Left colon (tissue), 2 donors: Measurements from ENCODE around the gene WDR75. TPM values are rescaled to one million over a fixed set of nuclear protein-coding genes. Genes with fewer than 3 reads are reported as not detected.
A peak's percentile ranks its signal among the peaks of the same experiment; 100 is the strongest.

ENCODE experiments used
- ATAC-seq: fragments of 200-7000 bp; cut with Tn5 transposase; one replicate; pipeline ENCODE4 v1.9.1; 2020; ENCODE audit warnings: mild to moderate bottlenecking, moderate library complexity
- DNase-seq, 2 donors: peaks; one replicate each; pipeline ENCODE4 v3.0.0-alpha.2; 2020
- intact Hi-C, 2 donors: fragments of 100-400 bp; cut with DNase I in 1 of 2; cut with micrococcal nuclease in 1 of 2; formaldehyde crosslinking; loops; one replicate each; pipeline versions ENCODE4 v1.11.2 to v1.14.0; 2022; cut with DNase I, micrococcal nuclease
- total RNA-seq, 2 donors: library from RNA; stranded (reverse); fragmentation: NEBNext Ultra II Directional; extraction: Animal tissue kit (Norgen Biotek cat#: 25700); gene quantifications; one replicate each; pipeline ENCODE4 v1.2.1, GENCODE V29; 2021
- donor health status: DM: no; HTN: no; CAD: no.
- donor health status: DM: yes; HTN: yes; CAD: no.

WDR75 gene
- total RNA-seq, 2 donors from 2014 or later = 18.0 to 19.7 TPM

- peak; percentile 58 for ATAC-seq
- intact Hi-C loops = no loop called here
Measured at GRCh38 chr2:189516546-189516945, 75.3 kb downstream of the WDR75 start.

GRCh38 chr2:189517847-189518535 lies 76.7 kb downstream of the WDR75 start:
- intact Hi-C loops = no loop called here
- ATAC-seq (no peak), DNase-seq (no peak)

More at GRCh38 chr2:189516546-189516945, 75.3 kb downstream of the WDR75 start:
- DNase-seq = no peak

GRCh38 chr2:189519631-189520387 lies 78.5 kb downstream of the WDR75 start:
- ATAC-seq (no peak), DNase-seq (no peak)
- intact Hi-C loops = no loop called here

- no peak for DNase-seq
- intact Hi-C loops = no loop called here
- ATAC-seq = no peak
Measured at GRCh38 chr2:189521699-189522434, 80.6 kb downstream of the WDR75 start.

- ATAC-seq = peak; percentile 92
- DNase-seq = no peak
- intact Hi-C loops = no loop called here
Measured at GRCh38 chr2:189522435-189523151, 81.3 kb downstream of the WDR75 start.

- intact Hi-C loops = no loop called here
- ATAC-seq (peak; percentile 67), DNase-seq (no peak)
Measured at GRCh38 chr2:189524746-189525145, 83.5 kb downstream of the WDR75 start.

Other genes with a start within 250 kb of the WDR75 start
- 100 to 1,000 TPM; 135 to 245 TPM for gene SLC40A1, start 139.3 kb downstream of the WDR75 start, total RNA-seq
- 10 to 100 TPM; 18.5 to 19.2 TPM for gene ASNSD1, start 220.0 kb downstream of the WDR75 start, total RNA-seq
- gene ANKAR, start 233.2 kb downstream of the WDR75 start, total RNA-seq = 10 to 100 TPM in 1 of 2 donors, 1 to 10 TPM in 1; 7.6 to 10.6 TPM